Adrenal gland (tissue), 12 donors: ENCODE results near the gene NAT10. TPM values are rescaled to one million over a fixed set of nuclear protein-coding genes. Genes with fewer than 3 reads are reported as not detected.
A peak's percentile ranks its signal among the peaks of the same experiment; 100 is the strongest.

ENCODE experiments used
- DNase-seq, 7 donors: peaks; one replicate each; pipeline ENCODE4 v3.0.0-alpha.2; 2019 to 2020
- H3K27ac ChIP-seq, 5 donors: fragments of 200-600 bp; sonication (generic) in 4 of 5; 1 replicate in 3 of 5; 2 replicates in 2 of 5; pipeline versions ENCODE4 v1.5.1 to v1.8.0; 2016 to 2020; ENCODE audit warnings: mild to moderate bottlenecking in 1 of 5
- H3K27me3 ChIP-seq: fragments of 200-600 bp; 2 replicates; pipeline ENCODE4 v1.8.0; 2021
- H3K36me3 ChIP-seq, 2 donors: fragments of 200-600 bp; replicated peaks in 1 of 2; 1 replicate in 1 of 2; 2 replicates in 1 of 2; pipeline versions ENCODE4 v1.5.1 to v1.8.0; 2018 to 2022
- H3K4me1 ChIP-seq, 2 donors: fragments of 200-600 bp; replicated peaks in 1 of 2; 1 replicate in 1 of 2; 2 replicates in 1 of 2; pipeline versions ENCODE4 v1.5.1 to v1.8.0; 2018 to 2021
- H3K4me3 ChIP-seq, 4 donors: fragments of 200-600 bp; sonication (generic) in 3 of 4; one replicate each; pipeline ENCODE4 v1.5.1; 2016 to 2018
- H3K9me3 ChIP-seq, 3 donors: fragments of 200-600 bp; sonication (generic) in 1 of 3; replicated peaks in 1 of 3; 1 replicate in 2 of 3; 2 replicates in 1 of 3; pipeline versions ENCODE4 v1.5.1 to v1.8.0; 2016 to 2021
- POLR2A ChIP-seq, 2 donors: fragments of 450-650 bp; IDR thresholded peaks; one replicate each; pipeline ENCODE4 v1.6.1; 2017; ENCODE audit warnings: antibody characterized with exemption in 2 of 2, mild to moderate bottlenecking in 2 of 2, moderate library complexity in 1 of 2
- WGBS, 4 donors: extraction: QIAGEN DNeasy Blood & Tissue Kit in 2 of 4; methylation state at CpG; one replicate each; pipeline versions ENCODE4 v1.1.5 to v1.1.7; 2013 to 2017; 5-methylcytosine and 5-hydroxymethylcytosine counted together
- intact Hi-C, 2 donors: fragments of 100-400 bp; cut with DNase I; formaldehyde crosslinking; loops; one replicate each; pipeline versions ENCODE4 v1.14.1 to v1.15.0; 2022 to 2023
- polyA plus RNA-seq, 3 donors: library from polyadenylated mRNA; stranded (reverse); fragments of 200-250 nt in 2 of 3; fragments of 350-450 nt in 1 of 3; fragmentation: Illumina TruSeq in 1 of 3; extraction: RNeasy Lipid Tissue Mini Kit (QIAGEN cat#74804) in 1 of 3; gene quantifications; one replicate each; pipeline ENCODE4 v1.2.3, GENCODE V29; 2013 to 2014
- total RNA-seq, 9 donors: library from RNA; depleted of rRNA in 4 of 9; stranded (reverse); fragments of >200 nt in 4 of 9; fragments of 120-200 nt in 1 of 9; fragmentation: NEBNext Ultra II Directional in 1 of 9; extraction: Animal tissue kit (Norgen Biotek cat#: 25700) in 1 of 9; gene quantifications; one replicate each; pipeline versions ENCODE4 v1.1.0 to v1.2.4, GENCODE V29; 2013 to 2023
- TF ChIP-seq, protein P1 (sequence below), 6 experiments: fragments of 450-650 bp in 4 of 6; fragments of 200-600 bp in 2 of 6; sonication (generic) in 1 of 6; IDR thresholded peaks; 1 replicate in 5 of 6; 2 replicates in 1 of 6; pipeline versions ENCODE4 v1.5.1 to v1.8.0; 2016 to 2021; ENCODE audit warnings: antibody characterized with exemption in 6 of 6, mild to moderate bottlenecking in 2 of 6, moderate library complexity in 1 of 6
- donor health status: healthy with polysubstance abuse.
- donor health status: Bipolar disorder and iron deficiency.
- donor health status: DM: yes; HTN: yes; CAD: no.
- donor health status: DM: no; HTN: no; CAD: no.
- donor health status: DM: no; HTN: no; CAD: no.
- donor health status: DM: yes; HTN: yes; CAD: no.

Gene NAT10
- total and polyA plus RNA-seq, 12 donors: 16.8 to 65.2 (median 45.5) TPM

- no peak for DNase-seq
- intact Hi-C loops: loop anchor here in 1 of 2 donors (10.0 kb wide), 1 partner anchor 154 kb away; no protein-coding TSS in a partner anchor
- peaks cover 0 to 60% of the 10 kb centered on the region in 2 donors for H3K36me3 ChIP-seq
- TF ChIP-seq, protein P1, sequence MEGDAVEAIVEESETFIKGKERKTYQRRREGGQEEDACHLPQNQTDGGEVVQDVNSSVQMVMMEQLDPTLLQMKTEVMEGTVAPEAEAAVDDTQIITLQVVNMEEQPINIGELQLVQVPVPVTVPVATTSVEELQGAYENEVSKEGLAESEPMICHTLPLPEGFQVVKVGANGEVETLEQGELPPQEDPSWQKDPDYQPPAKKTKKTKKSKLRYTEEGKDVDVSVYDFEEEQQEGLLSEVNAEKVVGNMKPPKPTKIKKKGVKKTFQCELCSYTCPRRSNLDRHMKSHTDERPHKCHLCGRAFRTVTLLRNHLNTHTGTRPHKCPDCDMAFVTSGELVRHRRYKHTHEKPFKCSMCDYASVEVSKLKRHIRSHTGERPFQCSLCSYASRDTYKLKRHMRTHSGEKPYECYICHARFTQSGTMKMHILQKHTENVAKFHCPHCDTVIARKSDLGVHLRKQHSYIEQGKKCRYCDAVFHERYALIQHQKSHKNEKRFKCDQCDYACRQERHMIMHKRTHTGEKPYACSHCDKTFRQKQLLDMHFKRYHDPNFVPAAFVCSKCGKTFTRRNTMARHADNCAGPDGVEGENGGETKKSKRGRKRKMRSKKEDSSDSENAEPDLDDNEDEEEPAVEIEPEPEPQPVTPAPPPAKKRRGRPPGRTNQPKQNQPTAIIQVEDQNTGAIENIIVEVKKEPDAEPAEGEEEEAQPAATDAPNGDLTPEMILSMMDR (IDR thresholded peaks at IDR 0.05): no peak
- no peak for TF ChIP-seq POLR2A (IDR thresholded peaks at IDR 0.05)
- H3K9me3 ChIP-seq: no peaks in the 10 kb centered on the region
- peaks cover 0 to 9% of the 10 kb centered on the region in 2 donors for H3K4me1 ChIP-seq
- H3K27ac ChIP-seq: no peak overlapping the region
- H3K4me3 ChIP-seq: no peak overlapping the region
- WGBS, 4 donors: 85 to 94% (median 89%) methylated on average over 16 of the region's 16 CpGs
- H3K27me3 ChIP-seq: no peaks in the 10 kb centered on the region
Measured at GRCh38 chr11:34148504-34149165, 43.2 kb downstream of the NAT10 start.

DNA sequence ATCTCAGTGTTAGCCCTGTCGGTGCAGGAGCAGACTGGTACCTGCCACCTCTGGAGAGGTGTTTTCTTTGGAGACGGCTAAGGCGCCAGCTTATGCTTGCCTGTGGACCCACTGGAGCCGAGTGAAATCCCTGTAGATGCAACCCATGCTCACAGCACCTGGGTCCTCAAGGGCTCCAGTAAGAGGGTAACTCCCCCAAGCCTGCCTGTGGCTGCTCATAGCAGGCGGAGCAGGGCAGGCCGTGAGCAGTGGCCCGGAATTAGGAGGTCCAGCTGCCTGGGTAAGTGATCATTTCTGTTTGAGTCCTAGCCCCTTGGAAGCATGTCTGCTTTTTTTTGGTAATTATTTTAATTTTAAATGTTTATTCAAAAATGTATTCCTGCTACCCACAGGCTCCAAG, 43.8 kb downstream of the NAT10 start:
- Histone ChIP-seq H3K36me3 (peaks cover 0 to 55% of the 10 kb centered on the region in 2 donors), H3K9me3 (no peaks in the 10 kb centered on the region), H3K27me3 (no peaks in the 10 kb centered on the region), H3K4me3 (no peak overlapping the region), H3K4me1 (peaks cover 0 to 9% of the 10 kb centered on the region in 2 donors), H3K27ac (no peak overlapping the region)
- no peak for DNase-seq
- 92 to 98% (median 94%) methylated on average over 5 to 7 of the region's 7 CpGs for WGBS, 4 donors
- intact Hi-C loops: loop anchor here in 1 of 2 donors (10.0 kb wide), 1 partner anchor 154 kb away; no protein-coding TSS in a partner anchor
- no peak for TF ChIP-seq POLR2A (IDR thresholded peaks at IDR 0.05)
- TF ChIP-seq, protein P1 (IDR thresholded peaks at IDR 0.05): no peak

DNA sequence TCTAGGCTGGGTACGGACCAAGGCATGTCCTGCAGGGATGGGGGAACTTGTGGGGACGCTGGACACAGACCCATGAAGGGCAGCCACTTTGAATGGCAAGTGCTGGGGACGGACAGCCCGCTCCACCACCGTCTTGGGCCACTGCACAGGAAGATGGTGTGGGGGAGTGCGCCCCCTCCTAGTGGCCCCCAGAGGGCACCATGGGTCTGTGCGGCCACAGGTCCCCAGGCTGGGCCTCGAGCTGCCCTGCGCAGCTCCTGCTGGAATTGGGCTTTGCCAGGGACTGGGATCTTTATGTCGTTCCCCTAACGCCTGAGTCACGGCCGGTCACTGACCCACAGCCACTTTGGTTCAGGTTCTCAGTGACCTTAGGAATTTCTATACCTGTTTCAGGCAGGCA, 44.4 kb downstream of the NAT10 start:
- TF ChIP-seq, protein P1 (IDR thresholded peaks at IDR 0.05): peak in 3 of 6 experiments; percentile 15 to 31 (median 27)
- no peak for TF ChIP-seq POLR2A (IDR thresholded peaks at IDR 0.05)
- intact Hi-C loops: loop anchor here in 1 of 2 donors (10.0 kb wide), 1 partner anchor 155 kb away; no protein-coding TSS in a partner anchor
- H3K4me1 ChIP-seq: peaks cover 0 to 9% of the 10 kb centered on the region in 2 donors
- H3K27ac ChIP-seq: no peak overlapping the region
- no peaks in the 10 kb centered on the region for H3K9me3 ChIP-seq
- H3K36me3 ChIP-seq: peaks cover 0 to 50% of the 10 kb centered on the region in 2 donors
- WGBS, 4 donors: 78 to 100% (median 87%) methylated on average over 1 to 13 of the region's 13 CpGs
- no peak overlapping the region for H3K4me3 ChIP-seq
- H3K27me3 ChIP-seq: no peaks in the 10 kb centered on the region
- no peak for DNase-seq

DNA sequence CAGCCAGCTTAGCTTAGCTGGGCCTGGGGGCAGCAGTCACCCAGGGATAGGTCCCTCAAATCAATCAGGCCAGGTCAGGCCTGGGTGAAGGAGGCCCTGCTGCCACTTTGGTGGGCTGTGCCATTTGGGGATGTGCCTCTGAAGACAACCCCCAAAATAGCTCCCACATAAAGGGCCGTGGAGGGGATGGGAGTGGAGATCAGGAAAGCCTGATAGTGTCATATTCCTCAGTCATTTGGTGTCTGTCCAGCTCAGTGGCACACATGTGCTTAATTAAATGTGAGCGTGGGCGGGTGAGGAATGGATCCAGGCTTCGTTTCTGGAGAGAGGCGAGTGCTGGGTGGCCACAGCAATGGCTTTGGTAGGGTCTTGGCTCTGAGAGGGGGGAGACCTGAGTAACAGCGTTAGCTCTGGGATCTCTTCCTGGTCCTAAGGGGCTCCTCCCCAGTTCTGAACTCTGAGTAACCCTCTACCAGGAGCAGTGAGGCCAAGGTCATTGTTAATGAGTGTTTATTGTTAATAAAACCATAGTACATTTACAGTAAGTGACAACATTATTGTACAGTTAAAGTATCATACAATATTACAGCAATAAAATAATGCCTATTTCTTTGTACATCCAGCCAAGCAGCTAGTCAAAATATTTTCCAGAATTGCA, 45.2 kb downstream of the NAT10 start:
- DNase-seq: no peak

More for the DNA sequence above, 45.2 kb downstream of the NAT10 start:
- TF ChIP-seq POLR2A (IDR thresholded peaks at IDR 0.05): no peak
- TF ChIP-seq, protein P1 (IDR thresholded peaks at IDR 0.05): no peak
- WGBS, 4 donors: 51 to 72% (median 59%) methylated on average over 6 of the region's 6 CpGs
- Histone ChIP-seq H3K9me3 (no peaks in the 10 kb centered on the region), H3K36me3 (peaks cover 0 to 41% of the 10 kb centered on the region in 2 donors), H3K27ac (no peak overlapping the region), H3K4me1 (peaks cover 0 to 9% of the 10 kb centered on the region in 2 donors), H3K4me3 (no peak overlapping the region), H3K27me3 (no peaks in the 10 kb centered on the region)
- intact Hi-C loops: no loop called here
